ENCODE measurements around the gene IGLL5.
A peak's percentile ranks its signal among the peaks of the same experiment; 100 is the strongest.

DNA sequence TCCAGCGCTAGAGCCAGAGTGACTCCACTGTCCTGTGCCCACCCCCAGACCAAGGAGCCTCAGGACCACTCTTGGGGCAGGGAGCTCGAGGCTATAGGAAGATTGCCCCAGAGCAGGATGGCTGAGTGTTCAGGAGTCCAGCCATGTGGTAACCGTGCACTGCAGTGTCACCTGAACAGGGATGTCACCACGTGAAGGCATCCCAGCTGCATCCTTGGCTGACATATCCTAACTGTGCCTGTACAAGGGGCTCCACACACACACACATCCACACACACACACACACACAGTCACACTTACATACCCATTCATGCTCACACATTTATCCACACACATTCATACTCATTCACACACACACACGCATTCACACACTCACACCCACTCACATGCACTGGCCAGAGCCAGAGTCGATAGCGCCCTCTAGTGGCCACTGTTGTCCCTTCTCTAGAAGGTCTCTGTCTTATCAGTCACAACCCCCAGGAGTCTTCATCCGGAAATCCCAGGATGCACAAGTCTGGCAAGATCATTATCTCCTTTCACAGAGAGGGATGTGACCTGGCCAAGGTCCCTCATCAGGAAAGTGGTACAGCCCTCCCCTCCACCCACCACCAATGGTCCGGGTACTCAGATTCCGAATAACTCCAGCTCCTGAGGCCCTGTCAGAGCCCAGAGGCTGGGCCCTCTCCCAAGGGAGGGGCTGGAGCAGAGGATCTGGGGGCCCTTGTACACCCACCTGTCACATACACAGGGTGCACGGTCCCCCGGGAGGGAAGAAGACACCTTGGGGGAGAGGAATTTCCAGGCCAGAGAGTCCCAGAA is 55.1 kb downstream of the IGLL5 start:
- TF ChIP-seq, protein P1, sequence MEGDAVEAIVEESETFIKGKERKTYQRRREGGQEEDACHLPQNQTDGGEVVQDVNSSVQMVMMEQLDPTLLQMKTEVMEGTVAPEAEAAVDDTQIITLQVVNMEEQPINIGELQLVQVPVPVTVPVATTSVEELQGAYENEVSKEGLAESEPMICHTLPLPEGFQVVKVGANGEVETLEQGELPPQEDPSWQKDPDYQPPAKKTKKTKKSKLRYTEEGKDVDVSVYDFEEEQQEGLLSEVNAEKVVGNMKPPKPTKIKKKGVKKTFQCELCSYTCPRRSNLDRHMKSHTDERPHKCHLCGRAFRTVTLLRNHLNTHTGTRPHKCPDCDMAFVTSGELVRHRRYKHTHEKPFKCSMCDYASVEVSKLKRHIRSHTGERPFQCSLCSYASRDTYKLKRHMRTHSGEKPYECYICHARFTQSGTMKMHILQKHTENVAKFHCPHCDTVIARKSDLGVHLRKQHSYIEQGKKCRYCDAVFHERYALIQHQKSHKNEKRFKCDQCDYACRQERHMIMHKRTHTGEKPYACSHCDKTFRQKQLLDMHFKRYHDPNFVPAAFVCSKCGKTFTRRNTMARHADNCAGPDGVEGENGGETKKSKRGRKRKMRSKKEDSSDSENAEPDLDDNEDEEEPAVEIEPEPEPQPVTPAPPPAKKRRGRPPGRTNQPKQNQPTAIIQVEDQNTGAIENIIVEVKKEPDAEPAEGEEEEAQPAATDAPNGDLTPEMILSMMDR (IDR thresholded peaks at IDR 0.05): peak; percentile 53 to 65 (median 58)
- no peak for TF ChIP-seq POLR2A (IDR thresholded peaks at IDR 0.05)
- TF ChIP-seq POLR2AphosphoS5 (IDR thresholded peaks at IDR 0.05): no peak
